Ectodermal cell (in vitro differentiated cells): ENCODE measurements around the gene ESR2. TPM values are rescaled to one million over a fixed set of nuclear protein-coding genes. Genes with fewer than 3 reads are reported as not detected.
"Not testable (repeated sequence)": the region's sequence is repeated elsewhere in the genome, so short reads cannot be mapped to it uniquely, and the experiment has no call there.

Experiments used
- H3K27ac ChIP-seq: 2 replicates; pipeline ENCODE4 v1.7.0; 2013; ENCODE audit warnings: mild to moderate bottlenecking, low read depth, low read length; ENCODE audit not compliant: insufficient read depth, poor library complexity, severe bottlenecking
- H3K27me3 ChIP-seq: 2 replicates; pipeline ENCODE4 v1.7.0; 2013; ENCODE audit warnings: mild to moderate bottlenecking, low read length; ENCODE audit not compliant: insufficient read depth, control insufficient read depth, poor library complexity, severe bottlenecking
- H3K36me3 ChIP-seq: one replicate; pipeline ENCODE4 v1.7.0; 2013; ENCODE audit warnings: low read length; ENCODE audit not compliant: control insufficient read depth, insufficient read depth
- H3K4me1 ChIP-seq: one replicate; pipeline ENCODE4 v1.7.0; 2013; ENCODE audit warnings: low read length; ENCODE audit not compliant: control insufficient read depth, insufficient read depth
- H3K4me3 ChIP-seq: 2 replicates; pipeline ENCODE4 v1.7.0; 2013; ENCODE audit warnings: low read depth, low read length, control low read depth; ENCODE audit not compliant: insufficient read depth
- H3K9me3 ChIP-seq: 2 replicates; pipeline ENCODE4 v1.7.0; 2013; ENCODE audit warnings: mild to moderate bottlenecking, low read length, moderate library complexity; ENCODE audit not compliant: control insufficient read depth
- WGBS, 2 experiments: methylation state at CpG; one replicate each; pipeline ENCODE4 v1.1.7; 2013; ENCODE audit warnings: missing lambda C conversion rate in 2 of 2; 5-methylcytosine and 5-hydroxymethylcytosine counted together
- polyA plus RNA-seq, 4 experiments: library from polyadenylated mRNA; stranded (reverse); fragments of 50-300 nt; gene quantifications; one replicate each; pipeline ENCODE4 v1.2.3, GENCODE V29; 2013

The ESR2 gene
- polyA plus RNA-seq (2013, experiment 1 of 4), result 0.50 TPM
- polyA plus RNA-seq (2013, experiment 2 of 4), result 0.55 TPM
- 0.32 TPM for polyA plus RNA-seq (2013, experiment 3 of 4)
- polyA plus RNA-seq (2013, experiment 4 of 4), result 0.45 TPM

DNA sequence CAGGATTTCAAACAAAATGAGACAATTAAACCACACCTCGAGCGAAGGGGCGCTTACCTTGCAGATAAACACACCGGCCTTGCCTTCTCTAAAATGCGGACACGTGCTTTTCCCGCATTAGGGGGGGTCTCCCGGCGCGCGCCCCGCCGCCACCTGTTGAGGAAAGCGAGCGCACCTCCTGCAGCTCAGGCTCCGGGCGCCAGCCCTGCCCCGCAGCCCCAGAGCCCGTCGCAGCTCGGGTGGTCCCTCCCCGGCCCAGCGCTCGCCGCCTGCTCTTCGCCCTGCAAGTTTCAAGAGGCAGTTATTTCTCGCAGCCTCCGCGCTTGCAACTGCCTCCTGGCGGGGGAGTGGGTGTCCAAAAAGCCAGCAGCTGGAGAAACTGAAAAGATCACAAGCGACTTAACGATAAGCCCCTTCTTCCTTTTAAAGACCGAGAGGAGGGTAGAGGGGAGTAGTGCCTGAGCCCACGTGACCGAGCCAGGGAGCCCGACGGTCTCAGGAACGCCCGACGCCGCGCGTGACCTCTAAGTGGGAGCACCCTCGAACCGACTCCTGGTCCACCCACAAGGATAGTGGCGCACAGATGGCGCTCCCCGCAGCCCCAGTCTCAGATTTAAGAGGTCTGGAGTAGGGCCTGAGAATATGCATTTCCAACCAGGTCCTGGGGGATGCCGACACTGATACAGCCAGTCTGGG lies at the start of gene ESR2:
ESR2 (minus strand) TSS at position 396 of the 696 bp plus-strand sequence. CDS start 11,386 bp downstream, outside the sequence.
- peaks cover 32% of the 10 kb centered on the region for H3K27me3 ChIP-seq
- no peaks in the 10 kb centered on the region for H3K9me3 ChIP-seq
- no peak within 1 kb of the TSS for H3K27ac ChIP-seq
- peaks cover 8% of the 10 kb centered on the region for H3K4me1 ChIP-seq
- no peaks in the 10 kb centered on the region for H3K36me3 ChIP-seq
- WGBS, 2 experiments, result 1 to 2% methylated on average over 49 of the region's 49 CpGs
- peak within 1 kb of the TSS; percentile 34 for H3K4me3 ChIP-seq

DNA sequence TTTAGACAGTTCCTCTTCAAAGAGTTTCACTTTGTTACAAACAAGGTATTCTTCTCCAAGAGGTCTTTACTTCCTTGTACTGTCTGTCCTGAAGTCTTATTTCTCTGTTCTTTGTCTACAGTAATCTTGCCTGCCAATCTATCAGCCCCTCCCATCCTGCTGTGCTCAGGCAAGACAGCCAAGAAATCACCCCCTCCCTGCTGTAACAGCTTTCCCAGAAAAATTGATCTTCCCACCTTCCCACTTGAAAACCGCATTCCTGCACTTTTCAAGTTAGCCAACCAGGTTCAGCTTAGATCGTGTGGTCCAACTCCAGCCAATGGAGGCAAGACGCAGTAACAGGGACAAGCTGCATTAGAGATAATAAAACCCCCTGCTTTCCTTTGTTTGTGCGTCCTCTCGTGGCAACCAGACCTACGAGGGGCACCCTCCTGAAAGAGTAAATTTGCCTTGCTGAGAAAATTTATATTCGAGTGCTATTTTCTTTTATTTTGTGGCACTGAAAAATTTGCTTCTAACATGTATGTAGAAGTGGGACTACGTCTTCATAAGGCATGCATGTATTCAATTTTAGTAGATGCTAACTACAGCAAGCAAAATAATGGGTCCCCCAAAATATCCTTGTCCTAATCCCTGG lies 46.5 kb upstream of the ESR2 start:
- WGBS, 2 experiments, result 88 to 91% methylated on average over 8 of the region's 8 CpGs
- peaks cover 4% of the 10 kb centered on the region for H3K9me3 ChIP-seq
- no peak overlapping the region for H3K27ac ChIP-seq
- no peak overlapping the region for H3K4me3 ChIP-seq
- H3K4me1 ChIP-seq, result no peaks in the 10 kb centered on the region
- no peaks in the 10 kb centered on the region for H3K36me3 ChIP-seq
- no peaks in the 10 kb centered on the region for H3K27me3 ChIP-seq

DNA sequence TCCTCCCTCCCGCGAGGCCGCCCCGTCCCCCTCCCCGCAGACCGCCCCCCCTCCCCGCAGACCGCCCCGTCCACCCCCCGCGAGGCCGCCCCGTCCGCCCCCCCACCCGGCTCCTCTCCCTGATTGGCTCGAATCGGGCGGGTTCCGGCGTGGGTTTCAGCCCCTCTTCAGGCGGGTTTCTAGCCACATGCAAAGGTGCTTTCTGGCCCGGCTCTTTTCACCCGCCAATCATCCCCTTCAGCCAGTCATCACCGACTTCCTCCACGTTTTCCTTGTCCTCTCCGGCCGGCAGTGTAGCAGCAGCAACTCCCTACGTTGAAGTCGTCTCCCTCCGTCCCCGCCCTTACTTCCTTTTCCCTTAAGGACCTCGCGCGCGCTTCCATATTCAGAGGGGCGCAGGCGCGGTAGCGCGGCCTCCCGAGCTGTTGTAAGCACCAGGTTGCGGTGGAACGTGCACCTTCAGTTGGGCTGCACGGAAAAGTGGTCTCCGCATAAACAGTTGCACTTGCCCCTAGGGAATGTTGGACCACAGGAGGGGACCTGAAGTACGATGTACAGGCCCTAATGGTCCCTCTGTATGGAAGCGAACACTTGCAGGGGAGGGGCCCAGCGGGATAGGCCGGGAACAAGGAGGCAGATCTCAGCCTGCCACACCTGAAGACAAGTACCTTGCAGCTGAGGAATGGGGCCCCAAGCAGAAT lies 44.6 kb upstream of the ESR2 start:
- no peaks in the 10 kb centered on the region for H3K27me3 ChIP-seq
- peak overlapping the region; percentile 64 for H3K4me3 ChIP-seq
- no peaks in the 10 kb centered on the region for H3K36me3 ChIP-seq
- H3K9me3 ChIP-seq, result peaks cover 4% of the 10 kb centered on the region
- WGBS, 2 experiments, result 1% methylated on average over 42 to 47 of the region's 49 CpGs
- H3K4me1 ChIP-seq, result no peaks in the 10 kb centered on the region
- H3K27ac ChIP-seq, result peak overlapping the region; percentile 68

DNA sequence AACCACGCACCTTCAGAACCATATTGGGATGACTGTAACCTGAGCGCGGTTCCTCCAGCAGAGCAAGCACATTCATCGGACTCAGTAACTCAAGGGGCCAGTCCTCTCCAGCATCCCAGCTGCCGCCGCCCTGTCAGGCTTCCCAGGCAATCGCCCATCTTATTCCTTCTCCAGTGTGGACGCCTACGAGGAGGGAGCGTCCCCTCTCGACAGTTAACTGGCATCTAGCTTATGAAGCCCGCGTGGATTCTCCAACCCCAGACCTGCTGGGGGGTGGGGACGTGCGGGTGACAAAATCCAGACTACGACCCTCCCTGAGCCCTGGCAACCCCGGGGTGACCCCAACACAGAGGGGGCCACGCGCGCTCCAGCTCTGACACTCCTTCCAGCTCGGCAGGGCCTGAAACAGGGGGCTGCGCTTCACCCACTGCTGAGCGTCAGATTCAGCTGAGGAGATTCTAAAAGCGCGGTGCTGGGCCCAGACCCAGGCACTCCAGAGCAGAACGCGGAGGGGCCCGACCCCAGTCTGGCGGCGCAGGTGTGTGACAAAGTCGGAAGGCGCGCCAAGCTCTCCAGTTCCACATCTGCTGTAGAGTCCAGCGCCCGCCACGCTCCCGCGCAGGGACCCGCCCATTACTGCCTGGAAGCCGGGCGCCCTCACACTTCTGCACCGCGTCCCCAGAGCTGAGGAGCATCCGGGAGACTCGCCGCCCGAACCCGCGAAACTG lies 43.9 kb upstream of the ESR2 start:
- Histone ChIP-seq H3K9me3 (peaks cover 4% of the 10 kb centered on the region), H3K36me3 (no peaks in the 10 kb centered on the region), H3K27me3 (no peaks in the 10 kb centered on the region), H3K27ac (peak overlapping the region; percentile 68), H3K4me3 (peak overlapping the region; percentile 64), H3K4me1 (no peaks in the 10 kb centered on the region)
- 0% methylated on average over 49 of the region's 49 CpGs for WGBS, 2 experiments

DNA sequence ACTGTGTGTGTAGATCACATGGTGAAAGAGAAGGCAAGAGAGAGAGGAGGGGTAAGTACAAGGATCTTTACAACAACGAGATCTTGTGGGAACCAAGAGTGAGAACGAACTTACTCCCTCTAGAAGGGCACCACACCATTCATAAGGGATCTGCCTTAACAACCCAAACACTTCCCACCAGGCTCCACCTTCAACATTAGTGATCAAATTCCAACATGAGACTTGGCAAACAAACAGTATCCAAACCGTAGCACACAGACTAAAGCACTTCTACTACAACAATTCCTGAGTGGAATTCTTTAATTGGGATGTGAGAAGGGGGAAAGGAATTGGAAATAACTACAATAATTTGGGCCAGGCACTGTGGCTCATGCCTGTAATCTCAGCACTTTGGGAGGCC lies 35.0 kb upstream of the ESR2 start:
- no peak overlapping the region for H3K27ac ChIP-seq
- 85 to 86% methylated on average over 2 to 3 of the region's 3 CpGs for WGBS, 2 experiments
- H3K4me3 ChIP-seq, result no peak overlapping the region
- no peaks in the 10 kb centered on the region for H3K9me3 ChIP-seq
- H3K27me3 ChIP-seq, result no peaks in the 10 kb centered on the region
- no peaks in the 10 kb centered on the region for H3K36me3 ChIP-seq
- no peaks in the 10 kb centered on the region for H3K4me1 ChIP-seq

DNA sequence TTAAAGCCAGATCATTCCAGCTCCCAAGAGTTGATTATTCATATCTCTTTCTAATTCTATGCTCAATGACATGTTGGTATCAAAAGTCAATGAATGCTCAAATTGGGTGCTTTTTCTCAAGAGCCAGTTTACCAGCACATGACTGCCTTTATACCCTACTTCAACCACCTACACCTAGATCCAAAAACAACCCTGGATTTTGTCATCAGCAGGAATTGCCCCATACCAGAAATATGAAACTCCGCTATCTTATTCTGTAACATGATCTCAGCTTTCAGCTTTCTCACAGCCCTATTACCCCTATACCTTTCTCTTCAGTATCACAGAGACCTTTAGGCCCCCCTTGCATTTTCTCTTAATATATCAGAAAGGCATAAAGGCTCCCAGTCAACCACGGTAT lies 32.3 kb upstream of the ESR2 start:
- 91 to 94% methylated on average over 2 of the region's 2 CpGs for WGBS, 2 experiments
- no peaks in the 10 kb centered on the region for H3K4me1 ChIP-seq
- no peak overlapping the region for H3K4me3 ChIP-seq
- no peaks in the 10 kb centered on the region for H3K36me3 ChIP-seq
- H3K27ac ChIP-seq, result no peak overlapping the region
- H3K27me3 ChIP-seq, result no peaks in the 10 kb centered on the region
- no peaks in the 10 kb centered on the region for H3K9me3 ChIP-seq

DNA sequence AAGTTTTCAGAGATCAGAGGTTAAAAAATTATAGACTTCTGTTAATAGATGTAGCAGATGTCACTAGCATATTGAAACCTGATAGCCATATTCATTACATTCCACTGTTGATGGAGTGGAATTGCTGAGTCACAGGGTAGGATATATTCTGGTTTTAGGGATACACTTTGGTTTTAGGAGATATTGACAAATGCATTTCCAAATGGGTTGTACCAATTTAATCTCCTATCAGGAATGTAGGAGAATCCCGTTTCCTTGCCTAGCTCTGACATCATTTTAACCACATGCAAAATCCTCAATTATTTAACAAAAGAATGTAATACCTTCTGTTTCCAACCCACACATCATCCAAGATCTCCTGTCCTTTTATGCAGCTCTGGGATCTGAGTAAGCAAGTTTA lies 30.7 kb upstream of the ESR2 start:
- no peaks in the 10 kb centered on the region for H3K36me3 ChIP-seq
- H3K4me1 ChIP-seq, result no peaks in the 10 kb centered on the region
- WGBS, 2 experiments, result 81 to 87% methylated on average over 1 of the region's 1 CpG
- no peak overlapping the region for H3K4me3 ChIP-seq
- no peaks in the 10 kb centered on the region for H3K27me3 ChIP-seq
- H3K27ac ChIP-seq, result no peak overlapping the region
- no peaks in the 10 kb centered on the region for H3K9me3 ChIP-seq

DNA sequence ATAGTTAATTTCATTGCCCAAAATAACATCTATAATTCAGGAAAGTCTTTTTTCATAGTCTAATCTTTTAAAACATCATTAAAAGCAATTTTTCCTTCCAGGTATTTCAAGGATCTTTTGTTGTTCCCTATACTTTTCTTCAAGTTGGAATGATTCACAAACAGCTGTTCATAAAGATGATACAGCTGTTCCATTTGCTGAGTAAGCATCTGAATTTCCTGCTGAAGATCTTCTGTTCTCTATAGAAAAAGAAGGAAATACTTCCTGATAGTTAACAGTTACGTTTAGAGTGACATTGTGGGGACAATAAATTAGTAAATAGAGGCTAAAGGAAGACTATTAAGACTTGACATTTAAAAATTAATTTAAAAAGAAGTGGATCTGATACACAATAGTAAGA lies 30.3 kb upstream of the ESR2 start:
- Histone ChIP-seq H3K36me3 (no peaks in the 10 kb centered on the region), H3K27me3 (no peaks in the 10 kb centered on the region), H3K9me3 (no peaks in the 10 kb centered on the region), H3K27ac (no peak overlapping the region), H3K4me3 (no peak overlapping the region), H3K4me1 (no peaks in the 10 kb centered on the region)
- 88% methylated on average over 1 of the region's 1 CpG; no CpG with 5 or more reads in 1 of the 2 experiments for WGBS, 2 experiments

DNA sequence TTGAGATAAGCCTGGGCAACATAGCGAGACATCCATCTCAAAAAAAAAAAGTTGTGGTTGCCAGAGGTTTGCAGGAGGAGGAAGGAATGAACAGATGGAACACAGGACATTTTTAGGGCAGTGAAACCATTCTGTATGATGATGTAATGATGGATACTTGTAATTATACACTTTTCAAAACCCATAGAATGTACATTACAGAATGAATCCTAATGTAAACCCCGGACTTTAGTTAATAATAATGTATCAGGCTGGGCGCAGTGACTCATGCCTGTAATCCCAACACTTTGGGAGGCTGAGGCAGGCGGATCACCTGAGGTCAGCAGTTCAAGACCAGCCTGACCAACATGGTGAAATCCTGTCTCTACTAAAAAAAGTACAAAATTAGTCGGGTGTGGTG lies 26.2 kb upstream of the ESR2 start:
- H3K27ac ChIP-seq, result not testable (repeated sequence)
- 84 to 87% methylated on average over 5 of the region's 5 CpGs for WGBS, 2 experiments

DNA sequence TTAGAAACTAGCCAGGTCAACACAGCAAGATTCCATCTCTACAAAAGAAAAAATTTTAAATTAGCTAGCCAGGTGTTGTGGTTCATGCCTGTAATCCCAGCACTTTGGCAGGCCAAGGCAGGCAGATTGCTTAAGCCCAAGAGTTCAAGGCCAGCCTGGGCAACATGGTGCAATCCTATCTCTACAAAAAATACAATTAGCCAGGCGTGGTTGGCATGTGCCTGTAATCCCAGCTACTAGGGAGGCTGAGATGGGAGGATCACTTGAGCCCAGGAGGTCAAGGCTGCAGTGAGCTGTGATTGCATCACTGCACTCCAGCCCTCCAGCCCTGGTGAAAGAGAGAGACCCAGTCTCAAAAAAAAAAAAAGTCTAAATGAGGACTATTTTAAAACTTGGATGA lies 24.5 kb upstream of the ESR2 start:
- not testable (repeated sequence) for H3K4me3 ChIP-seq, H3K27ac ChIP-seq, H3K4me1 ChIP-seq, H3K9me3 ChIP-seq, H3K36me3 ChIP-seq, H3K27me3 ChIP-seq
- 93 to 96% methylated on average over 1 of the region's 1 CpG for WGBS, 2 experiments

More for the DNA sequence above, 26.2 kb upstream of the ESR2 start:
- H3K9me3 ChIP-seq, H3K4me3 ChIP-seq, H3K27me3 ChIP-seq, H3K36me3 ChIP-seq, H3K4me1 ChIP-seq: not testable (repeated sequence)
